Natural killer cell (primary cell): ENCODE measurements around the gene NOP9. TPM values are rescaled to one million over a fixed set of nuclear protein-coding genes. Genes with fewer than 3 reads are reported as not detected.

ENCODE experiments used
- ATAC-seq, 3 donors: fragments of 150-1000 bp in 2 of 3; fragments of 200-7000 bp in 1 of 3; cut with Tn5 transposase; 1 replicate in 1 of 3; 2 replicates in 2 of 3; pipeline ENCODE4 v1.10.0; 2021; ENCODE audit warnings: mild to moderate bottlenecking in 2 of 3, moderate library complexity in 2 of 3
- DNase-seq, 2 donors: peaks; one replicate each; pipeline versions ENCODE4 v3.0.0 to v3.0.0-alpha.2; 2013 to 2021; ENCODE audit warnings: mixed read lengths in 1 of 2
- H3K27ac ChIP-seq: one replicate; pipeline ENCODE4 v1.5.1; 2013; ENCODE audit warnings: mild to moderate bottlenecking, low read length
- H3K27me3 ChIP-seq: one replicate; pipeline ENCODE4 v1.6.1; 2013; ENCODE audit warnings: low read length; ENCODE audit not compliant: control insufficient read depth, insufficient read depth
- H3K36me3 ChIP-seq: one replicate; pipeline ENCODE4 v1.6.1; 2013; ENCODE audit warnings: low read length; ENCODE audit not compliant: control insufficient read depth, insufficient read depth
- H3K4me1 ChIP-seq: one replicate; pipeline ENCODE4 v1.6.1; 2013; ENCODE audit warnings: low read length; ENCODE audit not compliant: control insufficient read depth, insufficient read depth
- H3K4me3 ChIP-seq: one replicate; pipeline ENCODE4 v1.5.1; 2013; ENCODE audit warnings: low read length
- H3K9me3 ChIP-seq: one replicate; pipeline ENCODE4 v1.6.1; 2013; ENCODE audit warnings: low read length; ENCODE audit not compliant: control insufficient read depth, insufficient read depth
- H3K27ac Mint-ChIP-seq, 2 donors: one replicate each; pipeline ENCODE4 v1.8.0; 2022; ENCODE audit warnings: mild to moderate bottlenecking in 2 of 2, mixed read lengths in 2 of 2, moderate library complexity in 1 of 2
- H3K27me3 Mint-ChIP-seq, 2 donors: one replicate each; pipeline ENCODE4 v1.8.0; 2022; ENCODE audit warnings: low read depth in 2 of 2, mixed read lengths in 2 of 2
- H3K36me3 Mint-ChIP-seq: one replicate; pipeline ENCODE4 v1.8.0; 2022; ENCODE audit warnings: mixed read lengths
- H3K4me1 Mint-ChIP-seq, 2 donors: one replicate each; pipeline ENCODE4 v1.8.0; 2022; ENCODE audit warnings: mixed read lengths in 2 of 2
- H3K4me3 Mint-ChIP-seq: one replicate; pipeline ENCODE4 v1.8.0; 2022; ENCODE audit warnings: mild to moderate bottlenecking, moderate library complexity, mixed read lengths
- H3K9me3 Mint-ChIP-seq, 2 donors: one replicate each; pipeline ENCODE4 v1.8.0; 2022; ENCODE audit warnings: mixed read lengths in 2 of 2
- WGBS: methylation state at CpG from one replicate; pipeline ENCODE4 v1.1.7; 2013; ENCODE audit warnings: missing lambda C conversion rate; ENCODE audit not compliant: insufficient coverage; 5-methylcytosine and 5-hydroxymethylcytosine counted together
- intact Hi-C: fragments of 100-400 bp; cut with micrococcal nuclease; formaldehyde crosslinking; loops from one replicate; pipeline ENCODE4 v1.14.2; 2022
- total RNA-seq, 4 donors: library from RNA; stranded (reverse); fragments of 120-200 nt in 1 of 4; gene quantifications; one replicate each; pipeline versions ENCODE4 v1.2.3 to v1.2.4, GENCODE V29; 2013 to 2022
- TF ChIP-seq, protein P1 (sequence below): fragments of 200-600 bp; IDR thresholded peaks from one replicate; pipeline ENCODE4 v1.8.0; 2022; ENCODE audit warnings: antibody characterized with exemption

The NOP9 gene
- total RNA-seq, 3 donors from 2014 or later (not counting 1 experiment from before 2014, with no cell fraction given) = 34.9 to 47.8 (median 39.2) TPM

DNA sequence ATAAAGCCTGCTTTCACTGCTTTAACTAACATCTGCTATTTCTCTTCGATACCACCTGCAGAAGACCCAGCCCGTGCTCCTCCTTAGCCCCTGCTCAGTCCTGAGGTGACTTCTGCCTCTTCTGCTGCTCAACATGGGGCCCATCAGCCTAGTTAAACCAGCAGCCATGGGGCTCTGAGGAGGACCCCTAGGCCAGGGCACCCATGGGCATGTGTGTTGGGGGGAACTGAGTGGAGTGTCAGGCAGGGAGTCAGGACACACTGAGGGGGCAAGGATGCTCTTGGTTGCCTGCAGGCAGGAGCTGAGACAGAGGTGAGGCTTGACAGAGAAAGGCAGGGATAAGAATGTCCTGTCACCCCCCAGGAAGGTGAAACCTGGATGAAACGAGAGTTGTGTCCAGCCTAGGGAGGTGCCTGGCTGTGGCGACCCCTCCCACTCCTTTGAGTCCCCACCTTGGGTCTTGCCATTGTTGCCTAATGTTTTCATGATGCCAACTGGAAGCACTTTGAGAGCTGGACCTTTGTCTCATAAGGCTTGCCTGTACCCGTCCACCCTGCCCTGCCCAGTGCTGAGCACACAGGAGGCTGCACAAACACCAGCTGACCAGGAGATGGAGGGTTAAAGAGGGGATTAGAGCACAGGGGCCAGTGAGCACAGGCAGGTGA, 15.7 kb upstream of the NOP9 start:
- H3K27ac ChIP-seq = no peak overlapping the region

DNA sequence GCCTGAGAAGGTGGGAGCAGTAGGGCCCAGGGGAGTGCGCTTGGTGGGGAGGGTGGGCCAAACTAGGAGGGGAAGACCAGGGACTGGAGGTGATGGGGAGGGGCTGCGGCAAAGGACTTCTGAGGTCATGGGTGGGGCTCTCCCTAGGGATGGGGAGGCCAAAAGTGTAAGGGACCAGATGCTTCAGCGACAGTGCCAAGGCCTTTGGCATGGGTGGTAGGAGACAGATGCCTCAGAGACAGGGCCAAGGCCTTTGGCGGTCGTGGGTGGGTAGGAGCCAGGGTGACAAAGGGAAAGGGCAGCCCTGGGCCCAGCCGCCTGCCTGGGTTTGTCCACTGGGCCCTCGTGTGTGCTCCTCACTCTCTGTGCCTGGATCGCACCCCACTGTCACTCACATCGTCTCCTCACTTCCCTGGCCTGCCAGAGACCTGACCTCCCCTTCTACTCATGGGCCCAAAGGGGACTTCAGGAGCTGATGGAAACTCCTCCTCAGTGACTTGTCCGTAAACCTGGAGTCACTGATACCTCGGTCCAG, 15.1 kb upstream of the NOP9 start:
- Mint-ChIP-seq H3K36me3 (no peaks in the 10 kb centered on the region), H3K27ac (no peak overlapping the region), H3K4me3 (no peak overlapping the region), H3K27me3 (no peaks in the 10 kb centered on the region), H3K4me1 (peaks cover 11 to 15% of the 10 kb centered on the region in 2 donors), H3K9me3 (no peaks in the 10 kb centered on the region)
- H3K27me3 ChIP-seq = no peaks in the 10 kb centered on the region
- peaks cover 15% of the 10 kb centered on the region for H3K4me1 ChIP-seq
- WGBS = 95% methylated on average over 11 of the region's 11 CpGs
- DNase-seq (no peak), ATAC-seq (no peak)
- TF ChIP-seq, protein P1, sequence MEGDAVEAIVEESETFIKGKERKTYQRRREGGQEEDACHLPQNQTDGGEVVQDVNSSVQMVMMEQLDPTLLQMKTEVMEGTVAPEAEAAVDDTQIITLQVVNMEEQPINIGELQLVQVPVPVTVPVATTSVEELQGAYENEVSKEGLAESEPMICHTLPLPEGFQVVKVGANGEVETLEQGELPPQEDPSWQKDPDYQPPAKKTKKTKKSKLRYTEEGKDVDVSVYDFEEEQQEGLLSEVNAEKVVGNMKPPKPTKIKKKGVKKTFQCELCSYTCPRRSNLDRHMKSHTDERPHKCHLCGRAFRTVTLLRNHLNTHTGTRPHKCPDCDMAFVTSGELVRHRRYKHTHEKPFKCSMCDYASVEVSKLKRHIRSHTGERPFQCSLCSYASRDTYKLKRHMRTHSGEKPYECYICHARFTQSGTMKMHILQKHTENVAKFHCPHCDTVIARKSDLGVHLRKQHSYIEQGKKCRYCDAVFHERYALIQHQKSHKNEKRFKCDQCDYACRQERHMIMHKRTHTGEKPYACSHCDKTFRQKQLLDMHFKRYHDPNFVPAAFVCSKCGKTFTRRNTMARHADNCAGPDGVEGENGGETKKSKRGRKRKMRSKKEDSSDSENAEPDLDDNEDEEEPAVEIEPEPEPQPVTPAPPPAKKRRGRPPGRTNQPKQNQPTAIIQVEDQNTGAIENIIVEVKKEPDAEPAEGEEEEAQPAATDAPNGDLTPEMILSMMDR = no peak
- no peak overlapping the region for H3K4me3 ChIP-seq
- H3K27ac ChIP-seq = no peak overlapping the region
- no peaks in the 10 kb centered on the region for H3K9me3 ChIP-seq
- H3K36me3 ChIP-seq = peaks cover 4% of the 10 kb centered on the region
- intact Hi-C loops = no loop called here

More for the DNA sequence above, 15.7 kb upstream of the NOP9 start:
- H3K4me3 ChIP-seq = no peak overlapping the region
- TF ChIP-seq, protein P1 = no peak
- ATAC-seq (no peak), DNase-seq (no peak)
- Mint-ChIP-seq H3K27ac (no peak overlapping the region), H3K27me3 (no peaks in the 10 kb centered on the region), H3K4me3 (no peak overlapping the region), H3K9me3 (no peaks in the 10 kb centered on the region), H3K36me3 (no peaks in the 10 kb centered on the region), H3K4me1 (peaks cover 11 to 20% of the 10 kb centered on the region in 2 donors)
- intact Hi-C loops = no loop called here
- H3K9me3 ChIP-seq = no peaks in the 10 kb centered on the region
- no peaks in the 10 kb centered on the region for H3K36me3 ChIP-seq
- peaks cover 16% of the 10 kb centered on the region for H3K4me1 ChIP-seq
- WGBS = 92% methylated on average over 5 of the region's 5 CpGs
- H3K27me3 ChIP-seq = no peaks in the 10 kb centered on the region

DNA sequence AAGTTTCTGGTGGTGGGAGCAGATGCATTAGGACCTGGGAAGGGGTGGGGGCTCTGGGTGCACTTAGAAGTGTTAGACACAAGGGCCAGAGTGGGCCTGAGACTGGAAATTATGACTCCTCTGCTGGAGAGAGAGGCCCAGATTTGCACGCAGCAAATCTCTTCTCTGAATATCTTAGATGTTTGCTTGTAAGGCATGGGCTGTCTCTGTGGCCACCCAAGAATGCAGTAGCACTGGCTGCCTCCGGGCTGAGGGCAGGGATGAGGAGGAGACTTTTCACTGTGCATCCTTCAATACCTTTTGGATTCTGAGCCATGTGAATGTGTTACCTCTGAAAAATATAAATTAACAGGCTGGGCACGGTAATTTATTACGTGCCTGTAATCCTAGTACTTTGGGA, 14.3 kb upstream of the NOP9 start:
- H3K27ac Mint-ChIP-seq = no peak overlapping the region
- TF ChIP-seq, protein P1 = no peak
- Histone ChIP-seq H3K36me3 (peaks cover 9% of the 10 kb centered on the region), H3K27ac (no peak overlapping the region), H3K27me3 (no peaks in the 10 kb centered on the region), H3K4me3 (no peak overlapping the region), H3K4me1 (peaks cover 16% of the 10 kb centered on the region), H3K9me3 (no peaks in the 10 kb centered on the region)
- H3K9me3 Mint-ChIP-seq = no peaks in the 10 kb centered on the region
- intact Hi-C loops = no loop called here
- DNase-seq = no peak
- H3K27me3 Mint-ChIP-seq = no peaks in the 10 kb centered on the region
- no peak overlapping the region for H3K4me3 Mint-ChIP-seq
- peaks cover 11 to 12% of the 10 kb centered on the region in 2 donors for H3K4me1 Mint-ChIP-seq
- 97% methylated on average over 4 of the region's 4 CpGs for WGBS
- ATAC-seq = no peak
- H3K36me3 Mint-ChIP-seq = peaks cover 2% of the 10 kb centered on the region
